Tibial nerve (tissue), 4 donors: ENCODE measurements around the gene MAMSTR. TPM values are rescaled to one million over a fixed set of nuclear protein-coding genes. Genes with fewer than 3 reads are reported as not detected.

Source experiments
- DNase-seq, 2 donors: peaks; one replicate each; pipeline ENCODE4 v3.0.0-alpha.2; 2019; ENCODE audit warnings: low spot score in 2 of 2
- H3K27ac ChIP-seq, 4 donors: fragments of 200-600 bp; sonication (generic) in 3 of 4; one replicate each; pipeline ENCODE4 v1.5.1; 2017 to 2019; ENCODE audit warnings: mild to moderate bottlenecking in 1 of 4
- H3K27me3 ChIP-seq, 2 donors: fragments of 200-600 bp; sonication (generic) in 1 of 2; one replicate each; pipeline versions ENCODE4 v1.5.1 to v1.6.0; 2017 to 2019
- H3K36me3 ChIP-seq, 3 donors: fragments of 200-600 bp; sonication (generic); one replicate each; pipeline ENCODE4 v1.5.1; 2018 to 2019
- H3K4me1 ChIP-seq, 4 donors: fragments of 200-600 bp; sonication (generic) in 3 of 4; one replicate each; pipeline ENCODE4 v1.5.1; 2017 to 2019
- H3K4me3 ChIP-seq, 4 donors: fragments of 200-600 bp; sonication (generic) in 3 of 4; one replicate each; pipeline ENCODE4 v1.5.1; 2017 to 2019; ENCODE audit warnings: mild to moderate bottlenecking in 1 of 4, moderate library complexity in 1 of 4
- H3K9me3 ChIP-seq, 4 donors: fragments of 200-600 bp; sonication (generic) in 3 of 4; one replicate each; pipeline ENCODE4 v1.5.1; 2017 to 2019
- CTCF ChIP-seq, 5 experiments: fragments of 200-600 bp in 3 of 5; fragments of 450-650 bp in 2 of 5; sonication (generic) in 3 of 5; IDR thresholded peaks; one replicate each; pipeline ENCODE4 v1.5.1; 2016 to 2019; ENCODE audit warnings: antibody characterized with exemption in 5 of 5, mild to moderate bottlenecking in 3 of 5, moderate library complexity in 2 of 5
- EP300 ChIP-seq, 2 donors: sonication (generic); formaldehyde crosslinking; IDR thresholded peaks; one replicate each; pipeline ENCODE4 v1.6.1; 2017; ENCODE audit warnings: antibody characterized with exemption in 2 of 2, mild to moderate bottlenecking in 1 of 2
- POLR2A ChIP-seq, 2 donors: fragments of 450-650 bp; IDR thresholded peaks; one replicate each; pipeline ENCODE4 v1.6.1; 2017; ENCODE audit warnings: antibody characterized with exemption in 2 of 2, mild to moderate bottlenecking in 2 of 2, moderate library complexity in 2 of 2
- whole genome bisulfite sequencing, 2 donors: methylation state at CpG; one replicate each; pipeline ENCODE4 v1.1.5; 2018; 5-methylcytosine and 5-hydroxymethylcytosine counted together
- total RNA-seq, 4 donors: library from RNA; depleted of rRNA; stranded (reverse); fragments of >200 nt; gene quantifications; one replicate each; pipeline ENCODE4 v1.1.0, GENCODE V29; 2016

MAMSTR gene
- total RNA-seq, 4 donors from 2014 or later, result 2.7 to 7.2 (median 5.9) TPM

- Histone ChIP-seq H3K9me3 (no peaks in the 10 kb centered on the region), H3K27me3 (peaks cover 0 to 10% of the 10 kb centered on the region in 2 donors), H3K27ac (peak overlapping the region in 2 of 4 donors; percentile 67 to 87), H3K4me1 (peaks cover 0 to 36% (median 18%) of the 10 kb centered on the region in 4 donors), H3K36me3 (no peaks in the 10 kb centered on the region), H3K4me3 (peak overlapping the region in 1 of 4 donors; percentile 1)
- 55 to 60% methylated on average over 19 to 31 of the region's 35 CpGs for WGBS, 2 donors
- DNase-seq, result no peak
- no peak for TF ChIP-seq EP300 (IDR thresholded peaks at IDR 0.05)
- TF ChIP-seq CTCF (IDR thresholded peaks at IDR 0.05), result no peak
- TF ChIP-seq POLR2A (IDR thresholded peaks at IDR 0.05), result no peak
Observed at GRCh38 chr19:48741129-48741999, 21.8 kb upstream of the MAMSTR start.

- WGBS, 2 donors, result 48 to 73% methylated on average over 26 to 27 of the region's 27 CpGs
- no peak for DNase-seq
- H3K27ac ChIP-seq, result peak within 1 kb of the TSS; percentile 50 to 87 (median 74)
- peaks cover 0 to under 1% (median 0%) of the 10 kb centered on the region in 3 donors for H3K36me3 ChIP-seq
- TF ChIP-seq CTCF (IDR thresholded peaks at IDR 0.05) (no peak), EP300 (IDR thresholded peaks at IDR 0.05) (peak in 1 of 2 donors; percentile 22), POLR2A (IDR thresholded peaks at IDR 0.05) (no peak)
- H3K4me3 ChIP-seq, result peak within 1 kb of the TSS; percentile 44 to 63 (median 54)
- H3K27me3 ChIP-seq, result no peaks in the 10 kb centered on the region
- no peaks in the 10 kb centered on the region for H3K9me3 ChIP-seq
- peaks cover 0 to 36% (median 18%) of the 10 kb centered on the region in 4 donors for H3K4me1 ChIP-seq
Observed at GRCh38 chr19:48740164-48740972, 20.8 kb upstream of the MAMSTR start, which contains the start of gene RASIP1. Gene RASIP1, minus strand, starts transcription at chr19:48740610. Its CDS starts 328 bp downstream, at chr19:48740282.

- no peak for DNase-seq
- H3K27me3 ChIP-seq, result peaks cover 0 to 5% of the 10 kb centered on the region in 2 donors
- peak overlapping the region; percentile 50 to 87 (median 74) for H3K27ac ChIP-seq
- TF ChIP-seq EP300 (IDR thresholded peaks at IDR 0.05) (no peak), CTCF (IDR thresholded peaks at IDR 0.05) (no peak), POLR2A (IDR thresholded peaks at IDR 0.05) (no peak)
- H3K4me1 ChIP-seq, result peaks cover 0 to 36% (median 18%) of the 10 kb centered on the region in 4 donors
- WGBS, 2 donors, result 18 to 28% methylated on average over 33 to 49 of the region's 51 CpGs
- H3K4me3 ChIP-seq, result peak overlapping the region; percentile 44 to 63 (median 54)
- peaks cover 0 to 6% (median 0%) of the 10 kb centered on the region in 3 donors for H3K36me3 ChIP-seq
- H3K9me3 ChIP-seq, result no peaks in the 10 kb centered on the region
Observed at GRCh38 chr19:48739404-48740163, 20.1 kb upstream of the MAMSTR start.

GRCh38 chr19:48738557-48739403, 19.3 kb upstream of the MAMSTR start:
- DNase-seq, result peak; percentile 77 to 78
- H3K27ac ChIP-seq, result peak overlapping the region; percentile 50 to 87 (median 74)
- TF ChIP-seq POLR2A (IDR thresholded peaks at IDR 0.05) (peak in 1 of 2 donors; percentile 45), EP300 (IDR thresholded peaks at IDR 0.05) (no peak), CTCF (IDR thresholded peaks at IDR 0.05) (peak; percentile 20 to 85 (median 68))
- H3K4me1 ChIP-seq, result peaks cover 0 to 36% (median 18%) of the 10 kb centered on the region in 4 donors
- peak overlapping the region; percentile 44 to 63 (median 54) for H3K4me3 ChIP-seq
- peaks cover 0 to 5% of the 10 kb centered on the region in 2 donors for H3K27me3 ChIP-seq
- WGBS, 2 donors, result 5 to 8% methylated on average over 23 to 24 of the region's 96 CpGs
- H3K9me3 ChIP-seq, result no peaks in the 10 kb centered on the region
- H3K36me3 ChIP-seq, result peaks cover 0 to 6% (median 0%) of the 10 kb centered on the region in 3 donors
